GM10248 (cell line): ENCODE measurements around the gene MARCHF9.
"Not testable (repeated sequence)": the region's sequence is repeated elsewhere in the genome, so short reads cannot be mapped to it uniquely, and the experiment has no call there.

ENCODE experiments used
- CTCF ChIA-PET: fragments of 300-600 bp; sonication (Branson Sonifier 250); formaldehyde crosslinking; extraction: SDS; loops from one replicate; lab custom pipeline; 2021; ENCODE audit warnings: antibody characterized with exemption; lab: Yijun Ruan, JAX
- POLR2A ChIA-PET: fragments of 350-650 bp; sonication (Branson Sonifier 250); formaldehyde crosslinking; extraction: SDS; loops from one replicate; lab custom pipeline; 2020; ENCODE audit warnings: antibody characterized with exemption; lab: Yijun Ruan, JAX
- DNase-seq: peaks from one replicate; pipeline ENCODE4 v3.0.0; 2012; ENCODE audit errors: extremely low spot score
- CTCF ChIP-seq: IDR thresholded peaks from 2 replicates; pipeline ENCODE4 v1.5.1; 2012; ENCODE audit warnings: mild to moderate bottlenecking, low read depth; ENCODE audit errors: extremely low read depth, missing control alignments, control extremely low read depth

MARCHF9 gene

DNA sequence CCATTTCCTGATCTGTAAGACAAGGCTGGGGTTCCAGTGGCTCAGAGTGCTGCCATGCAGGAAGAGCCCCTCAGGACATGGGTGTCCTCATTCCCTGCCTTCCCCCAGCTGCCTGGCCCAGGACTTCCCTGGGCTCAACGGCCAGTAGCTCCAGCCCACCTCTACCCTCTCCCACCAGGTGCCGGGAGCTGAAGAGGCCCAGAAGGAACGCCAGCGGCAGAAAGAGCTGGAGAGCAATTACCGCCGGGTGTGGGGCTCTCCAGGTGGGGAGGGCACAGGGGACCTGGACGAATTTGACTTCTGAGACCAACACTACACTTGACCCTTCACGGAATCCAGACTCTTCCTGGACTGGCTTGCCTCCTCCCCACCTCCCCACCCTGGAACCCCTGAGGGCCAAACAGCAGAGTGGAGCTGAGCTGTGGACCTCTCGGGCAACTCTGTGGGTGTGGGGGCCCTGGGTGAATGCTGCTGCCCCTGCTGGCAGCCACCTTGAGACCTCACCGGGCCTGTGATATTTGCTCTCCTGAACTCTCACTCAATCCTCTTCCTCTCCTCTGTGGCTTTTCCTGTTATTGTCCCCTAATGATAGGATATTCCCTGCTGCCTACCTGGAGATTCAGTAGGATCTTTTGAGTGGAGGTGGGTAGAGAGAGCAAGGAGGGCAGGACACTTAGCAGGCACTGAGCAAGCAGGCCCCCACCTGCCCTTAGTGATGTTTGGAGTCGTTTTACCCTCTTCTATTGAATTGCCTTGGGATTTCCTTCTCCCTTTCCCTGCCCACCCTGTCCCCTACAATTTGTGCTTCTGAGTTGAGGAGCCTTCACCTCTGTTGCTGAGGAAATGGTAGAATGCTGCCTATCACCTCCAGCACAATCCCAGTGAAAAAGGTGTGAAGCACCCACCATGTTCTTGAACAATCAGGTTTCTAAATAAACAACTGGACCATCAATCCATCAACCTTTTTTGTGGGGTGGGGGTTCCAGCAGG lies 34.0 kb upstream of the MARCHF9 start:
- no peak for DNase-seq
- ChIA-PET POLR2A (no interaction called here), CTCF (interaction anchor here (1.2 to 2.8 kb wide), 3 partner anchors 12 to 27 kb away, joined by 3 to 9 read pairs (median 9); partner anchors contain the start of gene OS9)
- no peak for TF ChIP-seq CTCF

DNA sequence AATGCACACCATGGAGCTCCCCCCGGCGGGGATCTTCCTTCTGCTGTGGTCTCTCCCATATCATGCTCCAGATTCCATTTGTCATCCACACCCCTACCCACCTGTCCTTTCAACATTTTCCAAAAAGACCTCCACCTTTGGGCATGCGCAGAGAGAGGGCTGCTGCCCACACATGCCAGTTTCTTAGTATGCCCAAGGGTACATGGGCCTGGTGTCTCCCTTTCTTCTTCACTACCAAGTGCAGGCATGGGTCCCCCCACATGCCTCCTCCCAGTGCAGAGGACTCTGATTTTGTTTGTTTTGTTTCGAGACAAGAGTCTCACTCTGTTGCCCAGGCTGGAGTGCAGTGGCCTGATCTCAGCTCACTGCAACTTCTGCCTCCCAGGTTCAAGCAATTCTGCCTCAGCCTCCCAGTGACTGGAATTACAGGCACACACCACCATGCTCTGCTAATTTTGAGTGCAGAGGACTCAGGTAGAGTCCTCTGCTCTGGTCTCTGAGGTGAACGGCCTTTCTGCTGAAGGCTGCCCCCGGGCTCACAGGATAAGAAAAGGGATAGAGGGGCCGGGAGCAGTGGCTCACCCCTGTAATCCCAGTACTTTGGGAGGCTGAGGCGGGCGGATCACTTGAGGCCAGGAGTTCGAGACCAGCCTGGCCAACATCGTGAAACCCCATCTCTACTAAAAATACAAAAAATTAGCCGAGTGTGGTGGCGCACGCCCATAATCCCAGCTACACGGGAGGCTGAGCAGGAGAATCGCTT lies 32.9 kb upstream of the MARCHF9 start:
- POLR2A ChIA-PET = not testable (repeated sequence)
- DNase-seq = peak; percentile 9

DNA sequence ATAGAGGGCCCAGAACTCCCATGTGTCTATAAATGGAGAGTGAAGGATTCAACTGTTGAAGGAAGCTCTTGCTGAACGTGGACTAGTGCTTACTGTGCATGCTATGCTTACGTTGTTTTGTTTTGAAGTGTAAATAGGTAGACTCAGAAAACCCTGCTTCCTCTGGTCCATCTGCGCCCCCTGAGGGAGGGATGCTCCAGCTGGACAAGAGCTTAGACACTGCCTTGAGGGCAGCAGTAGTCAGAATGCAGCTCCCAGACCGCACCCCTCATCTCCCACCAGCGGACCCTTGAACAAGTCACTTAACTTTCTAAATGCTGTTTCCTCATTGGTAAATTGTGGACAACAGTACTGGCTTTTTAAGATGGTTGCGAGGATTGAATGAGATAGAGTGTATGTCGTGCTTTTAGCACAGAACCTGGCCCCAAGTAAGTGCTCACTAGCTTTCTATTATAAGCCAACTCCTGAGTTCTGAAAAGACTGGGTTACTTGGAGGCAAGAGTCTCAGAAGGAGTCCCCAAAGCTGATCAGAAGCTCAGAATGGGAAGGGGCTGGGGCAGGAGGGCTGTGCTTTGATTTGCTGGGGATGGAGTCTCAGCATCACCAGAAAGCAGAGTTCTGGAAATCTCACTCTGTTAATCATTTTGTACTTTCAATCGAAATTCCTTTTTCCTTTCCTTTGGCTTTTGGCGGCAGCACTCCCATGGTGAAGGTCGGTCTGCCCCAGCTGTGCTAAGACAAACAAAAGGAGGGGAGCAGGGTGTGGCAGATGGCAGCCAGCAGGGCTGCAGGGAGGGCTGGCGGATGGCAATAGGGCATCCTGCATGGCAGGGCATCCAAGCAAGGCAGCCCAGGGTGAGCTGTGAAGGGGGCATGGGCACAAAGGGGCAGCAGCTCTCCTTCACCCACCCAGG lies 31.9 kb upstream of the MARCHF9 start:
- POLR2A ChIA-PET = no interaction called here

More for the DNA sequence above, 32.9 kb upstream of the MARCHF9 start:
- CTCF ChIA-PET = interaction anchor here (2.8 kb wide), 1 partner anchor 28 kb away, joined by 9 read pairs; the partner anchor contains the start of gene OS9

DNA sequence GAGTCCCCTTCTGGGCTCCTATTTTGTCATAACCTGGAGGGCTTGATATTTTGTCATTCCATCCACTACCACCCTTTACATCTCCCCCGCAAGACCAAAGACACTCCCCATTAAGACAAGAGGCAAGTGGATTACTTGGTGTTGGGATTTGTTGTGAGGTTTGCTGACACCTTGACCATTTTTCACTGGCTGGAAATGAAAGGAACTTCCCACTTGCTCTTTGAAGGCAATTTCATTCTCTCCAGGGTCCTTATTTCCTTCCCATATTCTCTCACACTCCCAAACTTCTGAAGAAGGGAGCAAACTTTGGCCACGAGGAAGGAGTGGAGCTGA lies 31.3 kb upstream of the MARCHF9 start:
- POLR2A ChIA-PET = no interaction called here
- TF ChIP-seq CTCF = no peak
- no peak for DNase-seq
- CTCF ChIA-PET = interaction anchor here (1.0 to 3.0 kb wide), 3 partner anchors 15 to 140 kb away, joined by 3 to 13 read pairs (median 3); partner anchors contain the start of gene OS9

More for the DNA sequence above, 31.9 kb upstream of the MARCHF9 start:
- peak; percentile 13 for DNase-seq
- TF ChIP-seq CTCF = no peak
- CTCF ChIA-PET = interaction anchor here (1.3 kb wide), 1 partner anchor 139 kb away, joined by 3 read pairs; no protein-coding TSS in a partner anchor

DNA sequence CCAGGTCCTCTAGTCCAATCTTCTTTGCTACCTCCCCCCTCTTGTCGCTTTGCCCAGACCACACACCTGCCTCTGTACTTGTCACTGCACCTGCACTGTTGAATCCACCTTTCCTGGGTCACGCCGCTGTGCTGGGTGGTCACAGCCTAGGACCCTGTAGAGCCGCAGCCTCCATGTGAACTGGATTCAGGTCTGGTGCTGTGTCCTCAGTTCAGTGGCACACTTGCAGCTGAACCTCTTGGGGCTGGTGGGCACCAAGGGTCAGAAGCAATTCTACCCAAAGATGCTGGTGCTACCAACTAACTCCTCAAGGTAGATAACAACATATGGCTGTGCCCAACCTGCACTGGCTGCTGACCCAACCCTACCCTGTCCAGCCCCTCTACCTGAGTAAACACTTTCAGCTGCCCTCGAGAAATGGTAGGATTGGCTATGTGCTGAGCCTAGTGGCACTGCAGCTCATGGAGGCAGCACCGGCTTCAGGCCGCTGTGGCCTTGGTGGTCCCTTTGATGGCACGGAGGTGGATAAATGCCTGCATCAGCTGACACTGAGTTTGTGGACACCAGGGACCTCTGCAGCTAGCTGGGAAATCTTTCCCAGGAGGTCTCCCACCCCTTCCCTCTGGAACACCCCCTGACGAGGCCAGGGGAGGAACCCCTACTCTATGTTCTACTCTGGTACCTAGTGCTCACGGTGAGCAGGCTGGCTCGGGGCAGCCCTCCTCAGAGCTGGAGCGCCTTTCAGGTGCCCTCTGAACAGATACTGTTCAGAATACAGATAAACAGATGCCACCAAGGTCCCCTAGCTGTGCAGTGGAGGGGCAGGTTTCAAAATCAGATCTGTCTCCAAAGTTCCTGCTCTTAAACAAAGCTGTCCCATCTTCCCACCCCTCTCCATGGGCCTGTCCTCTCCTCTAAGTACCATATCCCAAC lies 30.6 kb upstream of the MARCHF9 start:
- TF ChIP-seq CTCF = no peak
- peak; percentile 21 for DNase-seq
- ChIA-PET CTCF (interaction anchor here (1.0 to 3.0 kb wide), 3 partner anchors 15 to 141 kb away, joined by 3 to 13 read pairs (median 3); partner anchors contain the start of gene OS9), POLR2A (interaction anchor here (0.7 kb wide), 1 partner anchor 1005 kb away, joined by 5 read pairs; no protein-coding TSS in a partner anchor)
